GM21390 (cell line): ENCODE measurements around the gene HEXIM2.
A peak's percentile ranks its signal among the peaks of the same experiment; 100 is the strongest.

Experiments used
- ATAC-seq: cut with Tn5 transposase; IDR thresholded peaks from one replicate; pipeline ENCODE4 v1.9.1; 2021; ENCODE audit not compliant: unreplicated experiment

Gene HEXIM2

GRCh38 chr17:45127548-45128300 is 34.0 kb upstream of the HEXIM2 start:
- no peak for ATAC-seq

GRCh38 chr17:45128331-45128730 is 33.3 kb upstream of the HEXIM2 start:
- ATAC-seq, result no peak

GRCh38 chr17:45128989-45129388 is 32.7 kb upstream of the HEXIM2 start:
- no peak for ATAC-seq

DNA sequence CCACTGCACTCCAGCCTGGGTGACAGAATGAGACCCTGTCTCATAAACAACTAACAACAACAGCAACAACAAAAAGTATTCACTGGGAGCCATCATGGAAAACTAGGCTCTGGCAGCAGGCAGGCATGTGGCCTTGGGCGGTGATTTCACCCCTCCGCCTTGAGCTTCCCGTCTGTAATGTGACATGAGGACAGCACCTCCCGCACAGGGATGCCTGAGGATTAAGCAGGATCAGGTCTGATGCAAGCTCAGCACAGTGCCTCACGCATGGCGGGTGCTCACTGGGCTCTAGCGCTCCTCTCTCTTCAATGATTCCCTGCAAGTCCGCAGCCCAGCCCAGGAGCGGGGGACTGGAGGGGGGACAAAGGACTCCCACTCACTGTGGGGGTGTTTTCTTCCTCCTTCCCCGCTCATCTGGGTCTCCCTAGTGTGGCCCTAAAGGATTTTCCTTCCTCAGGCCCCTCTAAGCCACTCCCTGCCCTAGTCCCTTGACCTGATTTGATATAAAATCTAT is 32.2 kb upstream of the HEXIM2 start:
- no peak for ATAC-seq

GRCh38 chr17:45129940-45130680 is 31.6 kb upstream of the HEXIM2 start:
- ATAC-seq, result no peak

- ATAC-seq, result no peak
Observed at GRCh38 chr17:45130681-45131615, 30.7 kb upstream of the HEXIM2 start.

- no peak for ATAC-seq
Observed at GRCh38 chr17:45131616-45132319, 29.9 kb upstream of the HEXIM2 start.

DNA sequence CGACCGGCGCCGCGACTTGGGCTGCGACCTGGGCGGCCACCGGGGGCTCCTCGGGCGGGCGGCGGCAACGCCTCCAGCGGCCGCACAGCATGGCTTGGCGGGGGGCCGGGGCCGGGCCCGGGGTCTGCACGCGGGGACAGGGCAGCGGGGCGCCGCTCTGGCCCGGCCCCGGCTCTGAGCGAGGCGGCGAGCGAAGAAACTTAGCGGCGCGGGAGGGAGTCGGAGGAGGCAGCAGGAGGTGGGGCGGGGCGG is 29.4 kb upstream of the HEXIM2 start, which contains the start of gene PLCD3:
PLCD3 (minus strand) TSS at position 196 of the 252 bp plus-strand sequence; CDS start at position 91, 105 bp downstream.
- ATAC-seq, result no peak

- ATAC-seq, result peak; percentile 31
Observed at GRCh38 chr17:45132572-45133463, 28.9 kb upstream of the HEXIM2 start.

- ATAC-seq, result peak; percentile 61
Observed at GRCh38 chr17:45135192-45135977, 26.3 kb upstream of the HEXIM2 start, which contains the start of gene ACBD4. ACBD4 (plus strand) TSS chr17:45135687; CDS start chr17:45136145, 458 bp downstream.

DNA sequence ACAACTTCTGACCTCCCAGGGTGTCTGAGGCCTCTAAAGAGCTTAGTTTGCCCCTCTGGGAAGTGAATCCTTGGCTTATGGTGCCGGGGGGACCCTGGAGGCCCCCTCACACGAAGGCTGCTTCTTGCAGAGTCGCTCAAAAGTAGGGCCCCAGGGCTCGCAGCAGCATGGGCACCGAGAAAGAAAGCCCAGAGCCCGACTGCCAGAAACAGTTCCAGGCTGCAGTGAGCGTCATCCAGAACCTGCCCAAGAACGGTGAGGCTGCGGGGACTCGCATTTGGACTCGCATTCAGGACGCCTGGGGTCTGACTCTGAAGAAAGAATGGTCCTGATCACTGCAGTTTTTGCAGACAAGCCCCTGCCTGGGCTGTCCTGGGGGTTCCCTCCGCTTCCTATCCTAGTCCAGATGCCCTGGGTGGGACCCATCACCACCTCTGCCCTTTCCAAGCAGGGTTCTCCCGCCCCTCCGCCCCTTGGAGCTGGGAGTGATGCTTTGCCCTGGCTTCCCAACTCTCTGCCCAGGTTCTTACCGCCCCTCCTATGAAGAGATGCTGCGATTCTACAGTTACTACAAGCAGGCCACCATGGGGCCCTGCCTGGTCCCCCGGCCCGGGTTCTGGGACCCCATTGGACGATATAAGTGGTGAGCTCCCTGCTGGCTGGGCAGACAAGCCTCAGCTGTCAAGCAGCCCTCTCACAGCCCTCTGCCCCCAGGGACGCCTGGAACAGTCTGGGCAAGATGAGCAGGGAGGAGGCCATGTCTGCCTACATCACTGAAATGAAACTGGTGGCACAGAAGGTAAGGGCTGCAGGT is 25.5 kb upstream of the HEXIM2 start:
- ATAC-seq, result no peak

GRCh38 chr17:45136846-45137560 is 24.7 kb upstream of the HEXIM2 start:
- no peak for ATAC-seq

- no peak for ATAC-seq
Observed at GRCh38 chr17:45137561-45138305, 23.9 kb upstream of the HEXIM2 start.

GRCh38 chr17:45138911-45139532 is 22.7 kb upstream of the HEXIM2 start:
- no peak for ATAC-seq

DNA sequence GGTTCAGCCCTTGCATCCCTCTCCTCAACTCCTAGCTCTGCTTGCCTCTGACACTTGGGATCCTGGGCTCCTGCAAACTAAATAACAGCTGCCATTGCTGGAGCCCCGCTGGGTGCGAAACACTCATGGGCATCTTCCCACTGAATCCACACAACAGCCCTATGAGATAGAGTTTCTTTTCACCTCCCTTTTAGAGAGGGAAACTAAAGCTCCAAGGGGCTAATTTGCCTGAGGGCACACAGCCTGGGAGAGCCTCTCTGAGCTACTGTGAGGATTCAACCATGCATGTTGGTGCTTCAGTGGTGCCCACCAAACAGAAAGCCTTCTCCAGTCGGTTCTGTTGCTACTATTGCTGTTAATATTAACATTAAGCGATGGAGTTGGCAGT is 22.1 kb upstream of the HEXIM2 start:
- no peak for ATAC-seq

DNA sequence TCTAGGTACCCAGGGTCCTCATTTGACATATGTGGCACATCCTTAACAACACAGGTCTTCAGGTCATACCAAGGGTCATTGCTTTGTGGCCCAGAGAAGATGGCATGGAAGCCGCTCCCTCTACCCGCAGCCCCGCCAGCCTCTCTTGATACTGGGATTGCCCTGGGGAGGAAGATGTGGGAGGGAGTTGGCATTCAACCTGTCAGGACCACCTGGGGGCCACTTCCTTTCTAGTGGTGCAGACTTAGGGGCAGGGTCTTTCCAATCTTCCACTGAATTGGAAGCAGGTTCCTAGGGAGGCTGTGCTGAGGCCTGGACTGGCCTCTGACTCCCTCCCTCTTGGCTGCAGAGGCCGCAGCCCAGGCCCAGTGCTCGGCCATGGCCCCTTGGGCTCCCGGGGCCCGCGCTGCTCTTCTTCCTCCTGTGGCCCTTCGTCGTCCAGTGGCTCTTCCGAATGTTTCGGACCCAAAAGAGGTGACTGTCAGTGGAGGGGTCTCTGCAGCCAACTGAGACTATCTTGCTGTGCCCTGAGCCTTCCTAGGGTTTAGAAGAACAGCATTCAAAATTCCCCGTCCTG is 18.5 kb upstream of the HEXIM2 start:
- no peak for ATAC-seq
